Activated naive CD8-positive, alpha-beta T cell treated with anti-CD3 and anti-CD28 coated beads for 36 hours (primary cell): ENCODE results near the gene DDX60. TPM values are rescaled to one million over a fixed set of nuclear protein-coding genes. Genes with fewer than 3 reads are reported as not detected.
"Not testable (repeated sequence)": the region's sequence is repeated elsewhere in the genome, so short reads cannot be mapped to it uniquely, and the experiment has no call there.

Experiments used
- DNase-seq: peaks from one replicate; pipeline ENCODE4 v3.0.0; 2021
- H3K27ac Mint-ChIP-seq: one replicate; pipeline ENCODE4 v1.8.0; 2022; ENCODE audit warnings: mild to moderate bottlenecking, moderate library complexity, mixed read lengths
- H3K27me3 Mint-ChIP-seq: one replicate; pipeline ENCODE4 v1.8.0; 2022; ENCODE audit warnings: mild to moderate bottlenecking, mixed read lengths
- H3K36me3 Mint-ChIP-seq: one replicate; pipeline ENCODE4 v1.8.0; 2021; ENCODE audit warnings: mild to moderate bottlenecking, mixed read lengths
- H3K4me1 Mint-ChIP-seq: one replicate; pipeline ENCODE4 v1.8.0; 2021; ENCODE audit warnings: mixed read lengths
- H3K4me3 Mint-ChIP-seq: one replicate; pipeline ENCODE4 v1.8.0; 2022; ENCODE audit warnings: mild to moderate bottlenecking, moderate library complexity, mixed read lengths
- H3K9me3 Mint-ChIP-seq: one replicate; pipeline ENCODE4 v1.8.0; 2022; ENCODE audit warnings: mixed read lengths
- total RNA-seq, 2 experiments: library from RNA; stranded (reverse); gene quantifications; one replicate each; pipeline ENCODE4 v1.2.3, GENCODE V29; 2021

Gene DDX60
- total RNA-seq, 2 experiments from 2014 or later, result 22.2 to 22.7 TPM

DNA sequence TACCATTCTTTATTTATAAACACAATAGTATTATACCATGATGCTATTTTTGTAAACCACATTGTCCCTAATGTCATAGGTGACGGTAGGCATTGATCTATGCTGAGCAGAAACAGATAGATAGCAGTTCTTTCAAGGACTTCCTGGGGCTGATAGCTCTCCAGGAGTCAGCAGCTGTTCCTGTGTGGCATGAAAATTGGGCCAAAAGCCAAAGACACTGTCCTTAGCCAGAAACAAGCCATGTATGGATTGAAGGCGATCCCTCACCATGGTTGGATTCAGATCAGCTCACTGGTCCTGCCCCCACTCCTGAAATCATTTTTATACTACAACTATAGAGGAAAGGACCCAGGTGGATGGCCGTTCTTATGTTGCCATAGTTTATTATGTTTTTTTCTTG is 53.6 kb downstream of the DDX60 start:
- no peaks in the 10 kb centered on the region for H3K4me1 Mint-ChIP-seq
- H3K27me3 Mint-ChIP-seq, result no peaks in the 10 kb centered on the region
- H3K27ac Mint-ChIP-seq, result no peak overlapping the region
- DNase-seq, result no peak
- H3K4me3 Mint-ChIP-seq, result no peak overlapping the region
- H3K9me3 Mint-ChIP-seq, result no peaks in the 10 kb centered on the region
- peaks cover 27% of the 10 kb centered on the region for H3K36me3 Mint-ChIP-seq

DNA sequence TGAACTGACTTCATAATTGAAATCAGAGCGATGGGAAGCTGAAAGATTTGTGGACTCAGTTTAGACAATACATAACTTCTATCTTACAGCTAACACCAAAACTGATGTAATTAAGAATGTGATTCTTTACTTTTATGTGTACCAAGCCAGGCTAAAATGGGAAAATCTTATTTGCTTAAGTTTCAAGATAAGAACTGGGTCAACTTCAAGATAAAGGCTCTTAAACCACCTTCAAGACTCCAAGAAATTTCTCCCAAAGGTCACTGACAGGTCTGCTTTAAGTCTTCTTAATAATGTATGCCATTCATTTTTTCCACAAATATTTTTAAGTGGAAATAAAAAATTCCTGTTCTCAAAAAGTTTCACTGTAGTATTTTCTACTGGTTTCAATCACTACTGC is 55.5 kb downstream of the DDX60 start:
- Mint-ChIP-seq H3K9me3 (no peaks in the 10 kb centered on the region), H3K27ac (no peak overlapping the region), H3K4me1 (no peaks in the 10 kb centered on the region), H3K4me3 (no peak overlapping the region), H3K27me3 (no peaks in the 10 kb centered on the region), H3K36me3 (peaks cover 20% of the 10 kb centered on the region)
- DNase-seq, result no peak

DNA sequence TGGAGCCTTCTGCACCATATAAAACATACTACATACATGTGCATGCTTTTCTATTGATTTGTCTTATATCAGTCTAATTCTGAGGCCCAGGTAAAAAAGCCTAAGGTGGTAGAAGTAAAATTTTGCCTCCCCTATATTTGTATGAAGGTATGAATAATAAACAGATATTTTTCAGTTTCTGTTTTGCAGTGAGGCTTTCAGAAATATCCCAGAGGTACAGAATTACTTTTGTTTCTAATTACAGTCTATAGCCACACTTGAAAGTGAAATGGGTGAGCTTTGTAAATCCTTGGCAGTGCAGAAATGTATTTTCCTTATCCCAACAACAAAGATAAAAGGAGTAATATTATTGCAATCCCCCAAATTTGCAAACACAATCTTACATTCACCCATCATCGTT is 59.5 kb downstream of the DDX60 start:
- Mint-ChIP-seq H3K4me3 (no peak overlapping the region), H3K36me3 (peaks cover 19% of the 10 kb centered on the region), H3K27ac (no peak overlapping the region), H3K27me3 (no peaks in the 10 kb centered on the region), H3K4me1 (peaks cover 2% of the 10 kb centered on the region), H3K9me3 (no peaks in the 10 kb centered on the region)
- DNase-seq, result no peak

DNA sequence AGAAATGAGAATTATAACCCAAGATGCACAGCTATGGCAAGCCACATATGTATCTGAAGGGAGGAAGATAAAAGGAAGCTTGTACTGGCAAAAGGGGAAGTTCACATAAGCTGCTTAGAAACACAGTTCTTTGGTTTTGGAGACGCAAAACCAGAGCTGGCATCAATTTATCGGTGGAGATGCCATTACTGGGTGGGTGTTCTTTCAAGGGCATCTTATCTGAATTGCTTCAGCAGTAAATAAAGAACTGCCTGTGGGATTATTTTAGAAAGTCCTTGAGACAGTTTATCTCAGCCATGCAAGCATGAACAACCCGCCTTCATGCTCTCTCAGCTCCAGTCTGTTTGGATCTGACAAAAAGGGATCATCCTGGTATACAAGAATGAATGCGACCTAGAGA is 60.8 kb downstream of the DDX60 start:
- H3K4me3 Mint-ChIP-seq, result no peak overlapping the region
- peaks cover 2% of the 10 kb centered on the region for H3K4me1 Mint-ChIP-seq
- DNase-seq, result no peak
- no peaks in the 10 kb centered on the region for H3K27me3 Mint-ChIP-seq
- peak overlapping the region; percentile 10 for H3K27ac Mint-ChIP-seq
- peaks cover 26% of the 10 kb centered on the region for H3K36me3 Mint-ChIP-seq
- H3K9me3 Mint-ChIP-seq, result no peaks in the 10 kb centered on the region

DNA sequence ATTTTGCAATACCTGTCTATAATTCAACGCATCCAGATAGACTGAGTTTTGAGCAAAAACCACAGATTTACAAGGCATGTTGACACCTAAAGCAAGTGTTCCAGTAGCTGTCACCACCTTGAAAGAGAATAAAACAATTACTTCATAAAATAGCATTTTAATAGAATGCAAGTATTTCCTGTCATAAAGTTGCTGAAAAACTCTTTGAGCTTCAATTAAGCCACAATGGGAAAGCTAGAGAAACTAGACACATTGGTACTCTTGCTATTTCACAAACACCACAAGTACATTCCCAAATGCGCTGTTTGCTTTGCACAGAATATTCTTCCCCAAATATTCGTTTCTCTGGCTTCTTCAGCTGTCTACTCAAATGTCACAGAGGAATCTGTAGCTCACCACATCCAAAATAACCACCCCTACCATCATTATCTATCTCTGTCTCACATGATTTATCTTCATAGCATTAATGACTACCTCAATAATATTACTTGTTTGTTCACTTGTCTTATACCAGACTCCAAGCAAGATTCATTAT is 70.3 kb downstream of the DDX60 start:
- no peaks in the 10 kb centered on the region for H3K4me1 Mint-ChIP-seq
- no peaks in the 10 kb centered on the region for H3K27me3 Mint-ChIP-seq
- H3K9me3 Mint-ChIP-seq, result peaks cover 6% of the 10 kb centered on the region
- no peak overlapping the region for H3K4me3 Mint-ChIP-seq
- DNase-seq, result no peak
- H3K36me3 Mint-ChIP-seq, result peaks cover 41% of the 10 kb centered on the region
- H3K27ac Mint-ChIP-seq, result no peak overlapping the region

DNA sequence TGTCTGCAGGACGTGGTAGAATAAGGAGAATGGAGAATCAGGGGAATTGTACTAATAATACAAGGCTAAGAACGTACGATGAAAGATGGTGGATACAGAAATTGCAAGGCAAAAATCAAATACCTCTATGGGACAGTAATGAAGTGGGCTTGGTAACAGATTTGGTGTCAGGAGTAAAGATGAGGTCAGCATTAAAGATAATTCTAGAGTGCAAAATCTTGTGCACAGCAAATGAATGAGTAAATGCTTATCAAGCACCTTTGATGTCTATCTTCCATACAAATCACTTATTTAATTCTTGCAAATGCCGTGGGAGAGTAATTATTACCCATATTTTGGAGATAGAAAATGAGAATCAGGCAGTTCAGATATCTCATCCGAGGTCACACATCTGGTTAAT is 70.9 kb downstream of the DDX60 start:
- Mint-ChIP-seq H3K27me3 (no peaks in the 10 kb centered on the region), H3K4me3 (no peak overlapping the region), H3K4me1 (no peaks in the 10 kb centered on the region), H3K9me3 (peaks cover 11% of the 10 kb centered on the region), H3K27ac (no peak overlapping the region), H3K36me3 (peaks cover 42% of the 10 kb centered on the region)
- DNase-seq, result no peak

DNA sequence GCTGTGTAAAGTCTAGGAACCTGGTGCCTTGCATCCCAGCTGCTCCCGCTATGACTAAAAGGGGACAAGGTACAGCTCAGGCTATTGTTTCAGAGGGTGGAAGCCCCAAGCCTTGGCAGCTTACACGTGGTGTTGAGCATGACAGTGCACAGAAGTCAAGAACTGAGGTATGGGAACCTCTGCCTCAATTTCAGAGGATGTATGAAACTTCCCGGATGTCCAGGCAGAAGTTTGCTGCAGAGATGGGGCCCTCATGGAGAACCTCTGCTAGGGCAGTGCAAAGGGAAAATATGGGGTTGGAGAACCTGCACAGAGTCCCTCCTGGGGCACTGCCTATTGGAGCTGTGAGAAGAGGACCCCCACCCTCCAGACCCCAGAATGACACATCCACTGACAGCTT is 76.6 kb downstream of the DDX60 start:
- no peak overlapping the region for H3K27ac Mint-ChIP-seq
- no peak overlapping the region for H3K4me3 Mint-ChIP-seq
- peaks cover 22% of the 10 kb centered on the region for H3K9me3 Mint-ChIP-seq
- peaks cover 3% of the 10 kb centered on the region for H3K4me1 Mint-ChIP-seq
- H3K27me3 Mint-ChIP-seq, result no peaks in the 10 kb centered on the region
- DNase-seq, result no peak
- H3K36me3 Mint-ChIP-seq, result peaks cover 56% of the 10 kb centered on the region

DNA sequence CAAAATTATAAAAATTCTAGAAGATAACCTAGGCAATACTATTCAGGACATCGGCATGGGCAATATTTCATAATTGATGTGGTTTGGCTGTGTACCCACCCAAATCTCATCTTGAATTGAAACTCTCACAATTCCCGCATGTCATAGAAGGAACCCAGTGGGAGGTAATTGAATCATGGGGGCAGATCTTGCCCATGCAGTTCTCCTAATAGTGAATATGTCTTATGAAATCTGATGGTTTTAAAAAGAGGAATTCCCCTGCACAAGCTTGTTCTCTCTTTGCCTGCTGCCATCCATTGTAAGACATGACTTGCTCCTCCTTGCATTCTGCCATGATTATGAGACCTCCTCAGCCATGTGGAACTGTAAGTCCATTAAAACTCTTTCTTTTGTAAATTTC is 77.7 kb downstream of the DDX60 start:
- Mint-ChIP-seq H3K36me3 (peaks cover 54% of the 10 kb centered on the region), H3K4me3 (no peak overlapping the region), H3K27me3 (no peaks in the 10 kb centered on the region), H3K9me3 (peaks cover 22% of the 10 kb centered on the region), H3K27ac (no peak overlapping the region), H3K4me1 (peaks cover 3% of the 10 kb centered on the region)
- DNase-seq, result no peak

DNA sequence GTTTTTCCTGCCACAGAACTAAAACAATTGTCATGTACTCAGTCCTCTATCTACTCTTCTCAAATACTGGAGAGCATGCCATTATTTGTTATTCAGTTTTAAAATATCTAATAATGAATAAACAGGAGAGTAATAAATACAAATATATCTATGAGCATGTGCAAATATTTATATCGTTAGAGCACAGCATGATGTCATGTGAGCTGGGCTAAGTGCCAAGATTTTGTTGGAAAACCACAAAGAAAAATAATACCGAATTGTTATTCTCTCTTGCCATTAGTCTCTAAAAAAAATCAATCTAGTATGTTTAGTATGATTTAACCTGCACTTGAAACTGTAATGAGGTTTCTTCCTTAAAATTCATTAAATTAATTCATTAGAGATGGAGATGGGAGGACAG is 97.3 kb downstream of the DDX60 start:
- no peak overlapping the region for H3K27ac Mint-ChIP-seq
- DNase-seq, result no peak
- H3K36me3 Mint-ChIP-seq, result peaks cover 41% of the 10 kb centered on the region
- H3K4me3 Mint-ChIP-seq, result no peak overlapping the region
- H3K9me3 Mint-ChIP-seq, result peaks cover 4% of the 10 kb centered on the region
- H3K27me3 Mint-ChIP-seq, result no peaks in the 10 kb centered on the region
- H3K4me1 Mint-ChIP-seq, result no peaks in the 10 kb centered on the region

DNA sequence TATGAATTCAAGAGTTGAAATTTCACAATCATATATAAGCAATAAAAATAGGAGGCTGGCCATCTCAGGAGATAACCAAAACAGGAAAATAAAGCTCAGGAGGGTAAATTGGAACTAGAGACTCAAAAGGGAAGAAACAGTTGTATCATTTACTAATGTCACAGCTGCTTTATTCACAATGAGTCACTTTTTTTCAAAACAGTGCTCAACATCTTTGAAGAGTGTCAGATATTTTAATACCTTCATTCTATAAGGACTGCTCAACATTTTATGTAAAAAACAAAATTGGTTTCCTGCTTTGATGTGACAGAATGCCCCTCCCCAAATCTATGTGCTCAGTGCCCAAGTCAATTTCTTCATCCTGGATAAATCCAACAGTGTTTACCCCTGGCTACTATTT is 97.7 kb downstream of the DDX60 start:
- no peak for DNase-seq
- H3K36me3 Mint-ChIP-seq, result peaks cover 42% of the 10 kb centered on the region

DNA sequence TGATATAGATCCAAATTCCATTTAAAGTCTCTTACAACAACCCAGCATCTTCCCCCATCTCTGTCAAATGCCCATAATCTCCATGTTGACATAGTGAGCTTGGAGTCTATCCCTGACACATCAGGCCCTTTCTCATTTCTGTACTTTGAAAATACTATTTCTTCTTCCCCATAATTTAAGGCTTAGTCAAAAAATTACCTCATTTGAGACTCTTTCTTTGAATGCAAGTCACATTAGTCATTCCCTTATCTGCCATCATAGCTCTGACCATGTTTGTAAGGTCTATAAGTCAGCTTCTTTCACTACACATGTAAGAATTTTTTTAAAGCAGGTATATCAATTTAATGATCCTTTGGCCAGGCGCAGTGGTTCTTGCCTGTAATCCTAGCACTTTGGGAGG is 99.9 kb downstream of the DDX60 start:
- H3K4me3 Mint-ChIP-seq, result no peak overlapping the region
- H3K4me1 Mint-ChIP-seq, result no peaks in the 10 kb centered on the region
- H3K36me3 Mint-ChIP-seq, result peaks cover 58% of the 10 kb centered on the region
- peaks cover 20% of the 10 kb centered on the region for H3K9me3 Mint-ChIP-seq
- no peaks in the 10 kb centered on the region for H3K27me3 Mint-ChIP-seq
- no peak for DNase-seq
- H3K27ac Mint-ChIP-seq, result no peak overlapping the region

More for the DNA sequence above, 97.7 kb downstream of the DDX60 start:
- no peaks in the 10 kb centered on the region for H3K4me1 Mint-ChIP-seq
- no peaks in the 10 kb centered on the region for H3K27me3 Mint-ChIP-seq
- no peak overlapping the region for H3K4me3 Mint-ChIP-seq
- peaks cover 4% of the 10 kb centered on the region for H3K9me3 Mint-ChIP-seq
- H3K27ac Mint-ChIP-seq, result no peak overlapping the region

DNA sequence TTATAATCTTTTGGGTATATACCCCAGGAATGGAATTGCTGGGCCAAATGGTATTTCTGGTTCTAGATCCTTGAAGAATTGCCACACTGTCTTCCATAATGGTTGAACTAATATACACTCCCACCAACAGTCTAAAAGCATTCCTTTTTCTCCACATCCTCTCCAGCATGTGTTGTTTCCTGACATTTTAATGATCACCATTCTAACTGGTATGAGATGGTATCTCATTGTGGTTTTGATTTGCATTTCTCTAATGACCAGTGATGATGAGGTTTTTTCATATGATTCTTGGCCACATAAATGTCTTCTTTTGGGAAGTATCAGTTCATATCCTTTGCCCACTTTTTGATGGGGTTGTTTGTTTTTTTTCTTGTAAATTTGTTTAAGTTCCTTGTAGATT is 105.0 kb downstream of the DDX60 start:
- not testable (repeated sequence) for H3K4me1 Mint-ChIP-seq, H3K27me3 Mint-ChIP-seq, DNase-seq, H3K4me3 Mint-ChIP-seq, H3K27ac Mint-ChIP-seq
- Mint-ChIP-seq H3K36me3 (peaks cover 40% of the 10 kb centered on the region), H3K9me3 (peaks cover 25% of the 10 kb centered on the region)

DNA sequence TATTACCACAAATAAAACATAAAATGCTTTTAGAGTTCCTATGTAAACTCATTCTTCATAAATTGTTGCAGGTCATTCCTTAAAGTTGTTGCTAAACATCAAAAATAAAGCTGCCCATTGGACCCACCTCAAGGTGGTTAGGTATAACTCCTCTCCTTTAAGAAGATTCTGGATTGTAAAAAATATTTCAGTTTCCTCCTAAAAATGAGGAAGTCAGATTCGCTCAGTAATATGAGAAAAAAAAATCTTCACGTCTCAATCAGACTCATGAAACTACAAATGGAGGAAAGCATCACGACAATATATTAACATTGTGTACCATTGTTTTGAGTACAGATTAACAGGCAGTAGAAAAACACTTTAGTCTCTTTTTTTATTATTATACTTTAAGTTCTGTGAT is 105.9 kb downstream of the DDX60 start:
- H3K27ac Mint-ChIP-seq, result no peak overlapping the region
- H3K36me3 Mint-ChIP-seq, result peaks cover 34% of the 10 kb centered on the region
- H3K4me1 Mint-ChIP-seq, result no peaks in the 10 kb centered on the region
- no peak for DNase-seq
- peaks cover 25% of the 10 kb centered on the region for H3K9me3 Mint-ChIP-seq
- no peak overlapping the region for H3K4me3 Mint-ChIP-seq
- no peaks in the 10 kb centered on the region for H3K27me3 Mint-ChIP-seq

DNA sequence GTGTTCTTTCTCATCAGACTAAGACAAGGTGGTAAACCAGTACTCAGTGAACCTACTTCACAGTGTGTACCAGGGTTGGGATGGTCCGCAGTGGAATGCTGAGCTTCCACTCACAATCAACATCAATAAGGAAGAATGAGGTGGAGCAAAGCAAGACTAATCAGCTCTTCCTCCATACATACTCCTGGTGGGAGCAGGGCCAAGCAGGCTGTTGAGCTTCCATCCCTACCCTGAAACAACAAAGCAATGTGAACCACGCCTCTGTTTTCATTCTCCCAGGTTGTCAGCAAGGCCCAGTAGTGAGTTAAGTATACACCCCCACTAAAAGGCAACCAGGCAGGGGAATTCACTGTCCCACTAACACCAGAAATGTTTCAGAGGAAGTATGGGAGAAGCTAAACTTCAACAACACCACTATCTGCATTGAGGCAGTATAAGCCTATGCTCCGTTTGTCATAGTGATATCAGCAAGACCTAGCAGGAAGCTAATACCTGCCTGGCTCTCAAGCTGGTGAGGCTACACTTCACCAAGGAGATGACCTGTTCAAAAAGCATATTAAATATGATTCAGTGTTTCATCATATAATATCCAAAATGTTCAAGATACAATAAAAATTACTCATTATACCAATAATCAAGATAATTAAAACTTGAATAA is 109.5 kb downstream of the DDX60 start:
- no peak overlapping the region for H3K27ac Mint-ChIP-seq
- H3K27me3 Mint-ChIP-seq, result no peaks in the 10 kb centered on the region
- H3K9me3 Mint-ChIP-seq, result peaks cover 20% of the 10 kb centered on the region
- peaks cover 15% of the 10 kb centered on the region for H3K36me3 Mint-ChIP-seq
- H3K4me3 Mint-ChIP-seq, result no peak overlapping the region
- DNase-seq, result no peak
- no peaks in the 10 kb centered on the region for H3K4me1 Mint-ChIP-seq

DNA sequence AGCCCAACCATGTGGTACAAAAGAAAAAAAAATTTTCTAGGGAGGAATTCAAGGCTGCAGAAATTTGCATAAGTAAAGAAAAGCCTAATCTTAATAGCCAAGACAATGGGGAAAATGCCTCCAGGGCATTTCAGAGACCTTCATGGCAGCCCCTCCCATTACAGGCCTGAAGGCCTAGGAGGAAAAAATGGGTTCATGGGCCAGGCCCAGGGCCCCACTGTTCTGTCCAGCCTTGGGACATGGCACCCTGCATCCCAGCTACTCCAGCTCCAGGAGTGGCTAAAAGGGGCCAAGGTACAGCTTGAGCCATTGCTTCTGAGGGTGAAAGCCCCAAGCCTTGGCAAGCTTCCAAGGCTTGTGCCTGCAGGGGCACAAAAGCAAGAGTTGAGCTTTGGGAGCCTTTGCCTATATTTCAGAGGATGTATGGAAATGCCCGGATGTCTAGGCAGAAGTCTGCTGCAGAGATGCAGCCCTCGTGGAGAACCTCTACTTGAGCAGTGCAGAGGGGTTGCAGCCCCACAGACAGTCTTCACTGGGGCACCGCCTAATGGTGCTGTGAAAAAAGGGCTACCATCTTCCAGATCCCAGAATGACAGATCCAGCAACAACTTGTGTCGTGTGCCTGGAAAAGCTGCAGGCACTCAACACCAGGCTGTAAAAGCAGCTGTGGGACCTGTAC is 115.2 kb downstream of the DDX60 start:
- no peak for DNase-seq
- H3K4me1 Mint-ChIP-seq, result no peaks in the 10 kb centered on the region
- H3K36me3 Mint-ChIP-seq, result peaks cover 17% of the 10 kb centered on the region
- H3K4me3 Mint-ChIP-seq, result no peak overlapping the region
- H3K27me3 Mint-ChIP-seq, result no peaks in the 10 kb centered on the region
- H3K9me3 Mint-ChIP-seq, result peaks cover 26% of the 10 kb centered on the region
- no peak overlapping the region for H3K27ac Mint-ChIP-seq

DNA sequence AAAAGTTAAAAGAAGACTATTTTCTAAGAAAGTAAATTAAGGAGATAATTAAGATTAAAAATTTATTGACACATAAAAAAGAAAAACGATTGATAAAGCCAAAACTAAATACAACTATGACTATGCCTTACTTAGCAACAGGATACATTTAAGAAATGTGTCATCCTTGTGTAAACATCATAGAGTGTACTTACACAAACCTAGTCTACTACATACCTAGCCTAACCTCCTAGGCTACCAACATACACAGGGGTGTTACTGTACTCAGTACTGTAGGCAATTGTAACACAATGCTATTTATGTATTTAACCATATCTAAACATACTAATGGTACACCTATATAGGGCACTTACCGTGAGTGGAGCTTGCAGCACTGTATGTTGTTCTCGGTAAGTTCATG is 117.9 kb downstream of the DDX60 start:
- H3K4me3 Mint-ChIP-seq, result no peak overlapping the region

More for the DNA sequence above, 117.9 kb downstream of the DDX60 start:
- H3K36me3 Mint-ChIP-seq, result peaks cover 16% of the 10 kb centered on the region
- H3K27me3 Mint-ChIP-seq, result no peaks in the 10 kb centered on the region
- H3K9me3 Mint-ChIP-seq, result peaks cover 22% of the 10 kb centered on the region
- H3K27ac Mint-ChIP-seq, result no peak overlapping the region
- H3K4me1 Mint-ChIP-seq, result no peaks in the 10 kb centered on the region
- no peak for DNase-seq
